ENCODE results near the gene PPARA. TPM values are rescaled to one million over a fixed set of nuclear protein-coding genes. Genes with fewer than 3 reads are reported as not detected.

PPARA gene
- total RNA-seq, 2 experiments from 2014 or later: 3.3 to 10.5 TPM

DNA sequence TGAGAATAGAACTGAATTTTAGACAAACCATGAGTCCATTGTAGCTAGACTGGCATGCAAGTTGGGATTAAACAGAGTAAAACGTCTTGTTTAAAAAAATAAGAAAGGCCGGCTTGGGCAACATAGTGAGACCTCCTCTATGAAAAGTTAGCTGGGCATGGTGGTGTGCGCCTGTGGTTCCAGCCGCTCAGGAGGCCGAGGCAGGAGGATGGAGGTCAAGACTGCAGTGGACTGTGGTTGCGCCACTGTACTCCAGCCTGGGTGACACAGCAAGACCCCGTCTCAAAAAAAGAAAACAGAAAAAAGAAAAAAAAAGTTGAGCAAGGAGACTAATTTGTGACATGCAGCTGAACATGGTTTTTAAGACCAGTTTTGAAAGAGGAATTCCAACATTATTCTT is 76.3 kb downstream of the PPARA start:
- Histone ChIP-seq H3K4me2 (ENCODE audit: low read length) (no peak overlapping the region), H3K9me3 (ENCODE audit: low read length) (no peaks in the 10 kb centered on the region), H3K4me3 (ENCODE audit: low read depth, low read length, poor library complexity, severe bottlenecking) (no peak overlapping the region), H3K4me1 (ENCODE audit: insufficient read depth, low read length, poor library complexity, severe bottlenecking) (no peaks in the 10 kb centered on the region), H3K9me2 (ENCODE audit: insufficient read depth, low read length) (no peaks in the 10 kb centered on the region), H3K79me2 (ENCODE audit: insufficient read depth, low read depth, low read length) (no peaks in the 10 kb centered on the region), H4K20me1 (ENCODE audit: insufficient read depth, low read length) (no peaks in the 10 kb centered on the region), H2AFZ (ENCODE audit: low read length) (no peak overlapping the region), H3K36me3 (ENCODE audit: insufficient read depth, low read length) (no peaks in the 10 kb centered on the region), H3K27ac (ENCODE audit: low read depth, low read length, poor library complexity, severe bottlenecking) (no peak overlapping the region)
- CTCF ChIA-PET (ENCODE audit: unreplicated experiment): no interaction called here
- TF ChIP-seq, protein P1, sequence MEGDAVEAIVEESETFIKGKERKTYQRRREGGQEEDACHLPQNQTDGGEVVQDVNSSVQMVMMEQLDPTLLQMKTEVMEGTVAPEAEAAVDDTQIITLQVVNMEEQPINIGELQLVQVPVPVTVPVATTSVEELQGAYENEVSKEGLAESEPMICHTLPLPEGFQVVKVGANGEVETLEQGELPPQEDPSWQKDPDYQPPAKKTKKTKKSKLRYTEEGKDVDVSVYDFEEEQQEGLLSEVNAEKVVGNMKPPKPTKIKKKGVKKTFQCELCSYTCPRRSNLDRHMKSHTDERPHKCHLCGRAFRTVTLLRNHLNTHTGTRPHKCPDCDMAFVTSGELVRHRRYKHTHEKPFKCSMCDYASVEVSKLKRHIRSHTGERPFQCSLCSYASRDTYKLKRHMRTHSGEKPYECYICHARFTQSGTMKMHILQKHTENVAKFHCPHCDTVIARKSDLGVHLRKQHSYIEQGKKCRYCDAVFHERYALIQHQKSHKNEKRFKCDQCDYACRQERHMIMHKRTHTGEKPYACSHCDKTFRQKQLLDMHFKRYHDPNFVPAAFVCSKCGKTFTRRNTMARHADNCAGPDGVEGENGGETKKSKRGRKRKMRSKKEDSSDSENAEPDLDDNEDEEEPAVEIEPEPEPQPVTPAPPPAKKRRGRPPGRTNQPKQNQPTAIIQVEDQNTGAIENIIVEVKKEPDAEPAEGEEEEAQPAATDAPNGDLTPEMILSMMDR (conservative IDR thresholded peaks at IDR 0.05; ENCODE audit: low read length): no peak
- TF ChIP-seq EZH2phosphoT487 (IDR thresholded peaks at IDR 0.05; ENCODE audit: borderline replicate concordance, low read depth, low read length): no peak
- intact Hi-C loops (cut with micrococcal nuclease; ENCODE audit: unreplicated experiment): no loop called here
- DNase-seq (ENCODE audit: low spot score): no peak
- no TSS peak for BruUV-seq (replicated peaks)
- POLR2A ChIA-PET: interaction anchor here (1.3 kb wide), 1 partner anchor 10 kb away, joined by 4 read pairs; no protein-coding TSS in a partner anchor

GRCh38 chr22:46229701-46230100 is 79.4 kb downstream of the PPARA start:
- H3K9me2 ChIP-seq (ENCODE audit: insufficient read depth, low read length): no peaks in the 10 kb centered on the region
- H2AFZ ChIP-seq (ENCODE audit: low read length): no peak overlapping the region
- intact Hi-C loops (cut with micrococcal nuclease; ENCODE audit: unreplicated experiment): no loop called here
- H3K4me1 ChIP-seq (ENCODE audit: insufficient read depth, low read length, poor library complexity, severe bottlenecking): peaks cover 6% of the 10 kb centered on the region
- no peaks in the 10 kb centered on the region for H3K36me3 ChIP-seq (ENCODE audit: insufficient read depth, low read length)
- no peaks in the 10 kb centered on the region for H4K20me1 ChIP-seq (ENCODE audit: insufficient read depth, low read length)
- no TSS peak for BruUV-seq (replicated peaks)
- no peak overlapping the region for H3K4me2 ChIP-seq (ENCODE audit: low read length)
- DNase-seq (ENCODE audit: low spot score): no peak
- ChIA-PET POLR2A (no interaction called here), CTCF (ENCODE audit: unreplicated experiment) (no interaction called here)
- no peak overlapping the region for H3K4me3 ChIP-seq (ENCODE audit: low read depth, low read length, poor library complexity, severe bottlenecking)
- H3K79me2 ChIP-seq (ENCODE audit: insufficient read depth, low read depth, low read length): no peaks in the 10 kb centered on the region
- H3K27ac ChIP-seq (ENCODE audit: low read depth, low read length, poor library complexity, severe bottlenecking): no peak overlapping the region
- no peaks in the 10 kb centered on the region for H3K9me3 ChIP-seq (ENCODE audit: low read length)
- TF ChIP-seq, protein P1 (conservative IDR thresholded peaks at IDR 0.05; ENCODE audit: low read length): no peak
- TF ChIP-seq EZH2phosphoT487 (IDR thresholded peaks at IDR 0.05; ENCODE audit: borderline replicate concordance, low read depth, low read length): no peak

DNA sequence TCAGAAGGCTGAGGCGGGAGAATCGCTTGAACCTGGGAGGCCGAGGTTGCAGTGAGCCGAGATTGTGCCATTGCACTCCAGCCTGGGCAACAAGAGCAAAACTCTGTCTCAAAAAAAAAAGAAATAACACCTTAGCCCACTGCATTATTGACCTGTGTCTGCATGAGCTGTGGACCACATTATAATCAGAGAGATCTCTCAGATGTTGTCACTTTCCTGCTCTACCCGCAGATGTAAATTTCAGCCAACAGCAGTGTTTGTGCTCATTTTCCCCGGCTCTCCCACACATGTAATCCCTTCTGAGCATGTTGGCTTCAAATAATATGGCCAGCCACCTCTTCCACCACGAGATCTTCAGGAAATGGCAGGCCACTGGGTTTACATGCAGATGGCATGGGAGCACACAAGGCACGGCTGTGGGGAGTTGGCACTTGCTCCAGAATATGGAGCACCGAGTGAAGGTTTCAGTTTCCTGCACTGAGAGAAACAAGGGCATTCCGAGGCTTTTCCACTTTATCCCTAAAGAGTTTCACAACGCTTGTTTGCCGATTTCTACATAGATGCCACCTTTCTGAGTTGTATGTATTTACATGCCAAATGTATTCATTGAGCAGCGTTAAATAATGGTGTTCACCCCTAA is 80.1 kb downstream of the PPARA start:
- Histone ChIP-seq H3K36me3 (ENCODE audit: insufficient read depth, low read length) (no peaks in the 10 kb centered on the region), H3K4me1 (ENCODE audit: insufficient read depth, low read length, poor library complexity, severe bottlenecking) (peaks cover 8% of the 10 kb centered on the region), H4K20me1 (ENCODE audit: insufficient read depth, low read length) (no peaks in the 10 kb centered on the region), H3K9me3 (ENCODE audit: low read length) (no peaks in the 10 kb centered on the region), H2AFZ (ENCODE audit: low read length) (no peak overlapping the region), H3K4me2 (ENCODE audit: low read length) (no peak overlapping the region), H3K79me2 (ENCODE audit: insufficient read depth, low read depth, low read length) (no peaks in the 10 kb centered on the region), H3K4me3 (ENCODE audit: low read depth, low read length, poor library complexity, severe bottlenecking) (no peak overlapping the region), H3K9me2 (ENCODE audit: insufficient read depth, low read length) (no peaks in the 10 kb centered on the region), H3K27ac (ENCODE audit: low read depth, low read length, poor library complexity, severe bottlenecking) (no peak overlapping the region)
- POLR2A ChIA-PET: no interaction called here
- TF ChIP-seq EZH2phosphoT487 (IDR thresholded peaks at IDR 0.05; ENCODE audit: borderline replicate concordance, low read depth, low read length): no peak
- TF ChIP-seq, protein P1 (conservative IDR thresholded peaks at IDR 0.05; ENCODE audit: low read length): no peak
- no peak for DNase-seq (ENCODE audit: low spot score)
- BruUV-seq (replicated peaks): no TSS peak
- intact Hi-C loops (cut with micrococcal nuclease; ENCODE audit: unreplicated experiment): no loop called here
- CTCF ChIA-PET (ENCODE audit: unreplicated experiment): no interaction called here
